Measurements from ENCODE around the gene PARVA.

DNA sequence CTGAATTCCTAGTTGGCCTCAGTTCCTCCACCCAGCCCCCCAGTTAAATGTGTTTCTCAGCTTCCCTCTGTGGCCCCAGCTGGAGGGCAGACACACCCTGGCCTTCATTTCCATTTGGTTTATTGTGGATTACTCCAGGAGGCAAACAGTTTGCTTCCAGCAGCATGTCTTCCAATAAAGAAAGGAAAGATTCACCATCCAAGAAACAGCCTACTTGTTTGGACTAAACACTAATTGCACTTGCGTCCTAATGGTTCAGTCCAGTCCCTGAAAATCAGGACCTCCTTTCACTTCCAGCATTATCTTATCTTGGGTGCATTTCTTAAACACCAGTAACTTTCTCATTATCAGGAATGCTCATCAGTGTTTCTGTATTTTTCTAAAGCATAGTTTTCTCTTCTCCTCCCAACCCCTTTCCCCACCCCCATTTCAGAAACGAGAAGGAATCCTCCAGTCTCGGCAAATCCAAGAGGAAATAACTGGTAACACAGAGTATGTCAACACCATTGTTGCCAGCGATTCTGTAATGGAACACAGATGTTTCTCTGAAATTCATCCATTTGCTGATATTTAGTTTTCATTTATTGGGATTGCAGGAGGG, 130.9 kb downstream of the PARVA start:
- TF ChIP-seq, protein P1, sequence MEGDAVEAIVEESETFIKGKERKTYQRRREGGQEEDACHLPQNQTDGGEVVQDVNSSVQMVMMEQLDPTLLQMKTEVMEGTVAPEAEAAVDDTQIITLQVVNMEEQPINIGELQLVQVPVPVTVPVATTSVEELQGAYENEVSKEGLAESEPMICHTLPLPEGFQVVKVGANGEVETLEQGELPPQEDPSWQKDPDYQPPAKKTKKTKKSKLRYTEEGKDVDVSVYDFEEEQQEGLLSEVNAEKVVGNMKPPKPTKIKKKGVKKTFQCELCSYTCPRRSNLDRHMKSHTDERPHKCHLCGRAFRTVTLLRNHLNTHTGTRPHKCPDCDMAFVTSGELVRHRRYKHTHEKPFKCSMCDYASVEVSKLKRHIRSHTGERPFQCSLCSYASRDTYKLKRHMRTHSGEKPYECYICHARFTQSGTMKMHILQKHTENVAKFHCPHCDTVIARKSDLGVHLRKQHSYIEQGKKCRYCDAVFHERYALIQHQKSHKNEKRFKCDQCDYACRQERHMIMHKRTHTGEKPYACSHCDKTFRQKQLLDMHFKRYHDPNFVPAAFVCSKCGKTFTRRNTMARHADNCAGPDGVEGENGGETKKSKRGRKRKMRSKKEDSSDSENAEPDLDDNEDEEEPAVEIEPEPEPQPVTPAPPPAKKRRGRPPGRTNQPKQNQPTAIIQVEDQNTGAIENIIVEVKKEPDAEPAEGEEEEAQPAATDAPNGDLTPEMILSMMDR (conservative IDR thresholded peaks at IDR 0.05; ENCODE audit: low read length): no peak
- TF ChIP-seq EZH2phosphoT487 (IDR thresholded peaks at IDR 0.05; ENCODE audit: borderline replicate concordance, low read depth, low read length): no peak
